Tibial nerve (tissue), 4 donors: ENCODE measurements around the gene SCGB3A2. TPM values are rescaled to one million over a fixed set of nuclear protein-coding genes. Genes with fewer than 3 reads are reported as not detected.

Source experiments
- DNase-seq, 2 donors: peaks; one replicate each; pipeline ENCODE4 v3.0.0-alpha.2; 2019; ENCODE audit warnings: low spot score in 2 of 2
- H3K27ac ChIP-seq, 4 donors: fragments of 200-600 bp; sonication (generic) in 3 of 4; one replicate each; pipeline ENCODE4 v1.5.1; 2017 to 2019; ENCODE audit warnings: mild to moderate bottlenecking in 1 of 4
- H3K27me3 ChIP-seq, 2 donors: fragments of 200-600 bp; sonication (generic) in 1 of 2; one replicate each; pipeline versions ENCODE4 v1.5.1 to v1.6.0; 2017 to 2019
- H3K36me3 ChIP-seq, 3 donors: fragments of 200-600 bp; sonication (generic); one replicate each; pipeline ENCODE4 v1.5.1; 2018 to 2019
- H3K4me1 ChIP-seq, 4 donors: fragments of 200-600 bp; sonication (generic) in 3 of 4; one replicate each; pipeline ENCODE4 v1.5.1; 2017 to 2019
- H3K4me3 ChIP-seq, 4 donors: fragments of 200-600 bp; sonication (generic) in 3 of 4; one replicate each; pipeline ENCODE4 v1.5.1; 2017 to 2019; ENCODE audit warnings: mild to moderate bottlenecking in 1 of 4, moderate library complexity in 1 of 4
- H3K9me3 ChIP-seq, 4 donors: fragments of 200-600 bp; sonication (generic) in 3 of 4; one replicate each; pipeline ENCODE4 v1.5.1; 2017 to 2019
- EP300 ChIP-seq, 2 donors: sonication (generic); formaldehyde crosslinking; IDR thresholded peaks; one replicate each; pipeline ENCODE4 v1.6.1; 2017; ENCODE audit warnings: antibody characterized with exemption in 2 of 2, mild to moderate bottlenecking in 1 of 2
- POLR2A ChIP-seq, 2 donors: fragments of 450-650 bp; IDR thresholded peaks; one replicate each; pipeline ENCODE4 v1.6.1; 2017; ENCODE audit warnings: antibody characterized with exemption in 2 of 2, mild to moderate bottlenecking in 2 of 2, moderate library complexity in 2 of 2
- WGBS, 2 donors: methylation state at CpG; one replicate each; pipeline ENCODE4 v1.1.5; 2018; 5-methylcytosine and 5-hydroxymethylcytosine counted together
- total RNA-seq, 4 donors: library from RNA; depleted of rRNA; stranded (reverse); fragments of >200 nt; gene quantifications; one replicate each; pipeline ENCODE4 v1.1.0, GENCODE V29; 2016
- TF ChIP-seq, protein P1 (sequence below), 5 experiments: fragments of 200-600 bp in 3 of 5; fragments of 450-650 bp in 2 of 5; sonication (generic) in 3 of 5; IDR thresholded peaks; one replicate each; pipeline ENCODE4 v1.5.1; 2016 to 2019; ENCODE audit warnings: antibody characterized with exemption in 5 of 5, mild to moderate bottlenecking in 3 of 5, moderate library complexity in 2 of 5

The SCGB3A2 gene
- total RNA-seq, 4 donors from 2014 or later, result not detected

DNA sequence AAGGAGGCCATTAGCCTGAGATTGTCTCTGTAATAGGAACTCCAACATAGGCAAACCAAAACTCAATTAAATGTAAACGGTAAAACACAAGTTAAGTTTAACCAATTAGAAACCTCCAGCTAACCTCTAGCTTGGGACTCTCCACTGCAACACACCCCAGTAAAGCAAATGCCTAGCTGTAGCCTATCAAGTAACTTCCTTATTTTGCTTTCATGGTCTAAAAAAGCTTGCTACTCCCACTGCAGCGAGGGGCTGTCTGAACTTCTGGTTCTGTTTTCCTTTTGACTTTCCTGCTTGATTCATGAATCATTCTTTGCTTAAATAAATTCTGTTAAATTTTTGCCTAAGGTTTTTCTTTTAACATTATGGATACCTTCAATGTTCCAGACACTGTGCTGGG lies 52.3 kb downstream of the SCGB3A2 start:
- 57 to 81% methylated on average over 2 of the region's 2 CpGs for WGBS, 2 donors
- H3K4me3 ChIP-seq, result no peak overlapping the region
- H3K27ac ChIP-seq, result no peak overlapping the region
- H3K27me3 ChIP-seq, result no peaks in the 10 kb centered on the region
- no peaks in the 10 kb centered on the region for H3K9me3 ChIP-seq
- no peaks in the 10 kb centered on the region for H3K36me3 ChIP-seq
- H3K4me1 ChIP-seq, result no peaks in the 10 kb centered on the region
- TF ChIP-seq POLR2A (IDR thresholded peaks at IDR 0.05) (no peak), EP300 (IDR thresholded peaks at IDR 0.05) (no peak)
- TF ChIP-seq, protein P1, sequence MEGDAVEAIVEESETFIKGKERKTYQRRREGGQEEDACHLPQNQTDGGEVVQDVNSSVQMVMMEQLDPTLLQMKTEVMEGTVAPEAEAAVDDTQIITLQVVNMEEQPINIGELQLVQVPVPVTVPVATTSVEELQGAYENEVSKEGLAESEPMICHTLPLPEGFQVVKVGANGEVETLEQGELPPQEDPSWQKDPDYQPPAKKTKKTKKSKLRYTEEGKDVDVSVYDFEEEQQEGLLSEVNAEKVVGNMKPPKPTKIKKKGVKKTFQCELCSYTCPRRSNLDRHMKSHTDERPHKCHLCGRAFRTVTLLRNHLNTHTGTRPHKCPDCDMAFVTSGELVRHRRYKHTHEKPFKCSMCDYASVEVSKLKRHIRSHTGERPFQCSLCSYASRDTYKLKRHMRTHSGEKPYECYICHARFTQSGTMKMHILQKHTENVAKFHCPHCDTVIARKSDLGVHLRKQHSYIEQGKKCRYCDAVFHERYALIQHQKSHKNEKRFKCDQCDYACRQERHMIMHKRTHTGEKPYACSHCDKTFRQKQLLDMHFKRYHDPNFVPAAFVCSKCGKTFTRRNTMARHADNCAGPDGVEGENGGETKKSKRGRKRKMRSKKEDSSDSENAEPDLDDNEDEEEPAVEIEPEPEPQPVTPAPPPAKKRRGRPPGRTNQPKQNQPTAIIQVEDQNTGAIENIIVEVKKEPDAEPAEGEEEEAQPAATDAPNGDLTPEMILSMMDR (IDR thresholded peaks at IDR 0.05), result no peak
- DNase-seq, result no peak

Other genes with a start within 250 kb of the SCGB3A2 start
- 10 to 100 TPM in 3 of 4 donors, 1 to 10 TPM in 1; 7.2 to 22.7 (median 13.5) TPM for gene JAKMIP2, start 96.0 kb upstream of the SCGB3A2 start, total RNA-seq
- gene SPINK1, start 47.0 kb upstream of the SCGB3A2 start, total RNA-seq, result 10 to 100 TPM in 1 of 4 donors, under 1 TPM in 1, not detected in 2; 0.44 to 10.2 TPM
- not detected for gene C5orf46, start 27.8 kb downstream of the SCGB3A2 start, total RNA-seq
- gene SPINK5, start 185.3 kb downstream of the SCGB3A2 start, total RNA-seq, result 1 to 10 TPM in 2 of 4 donors, under 1 TPM in 2; 0.39 to 1.3 (median 0.97) TPM